ENCODE data around the gene ARHGDIB.

- TF ChIP-seq CTCF (conservative IDR thresholded peaks at IDR 0.05; ENCODE audit: low read depth in 2 of 2): no peak
- TF ChIP-seq ZNF331 (CRISPR knock-in tag; IDR thresholded peaks at IDR 0.05; ENCODE audit: low read depth): no peak
- TF ChIP-seq EZH2phosphoT487 (IDR thresholded peaks at IDR 0.05; ENCODE audit: unreplicated experiment): no peak
- TF ChIP-seq EZH2 (IDR thresholded peaks at IDR 0.05; ENCODE audit: low read depth, unreplicated experiment): no peak
- TF ChIP-seq NANOG (IDR thresholded peaks at IDR 0.05; ENCODE audit: borderline replicate concordance): no peak
- TF ChIP-seq POLR2AphosphoS5 (IDR thresholded peaks at IDR 0.05; ENCODE audit: low read depth): no peak
- no peak for TF ChIP-seq ZNF462 (CRISPR knock-in tag; IDR thresholded peaks at IDR 0.05)
- no peak for TF ChIP-seq REST (IDR thresholded peaks at IDR 0.05; ENCODE audit: unreplicated experiment)
- no peak for TF ChIP-seq JUNB (IDR thresholded peaks at IDR 0.05; ENCODE audit: unreplicated experiment)
- TF ChIP-seq CREB1 (CRISPR knock-in tag; IDR thresholded peaks at IDR 0.05; ENCODE audit: low read depth): no peak
- no peak for TF ChIP-seq ZNF114 (CRISPR knock-in tag; IDR thresholded peaks at IDR 0.05)
- TF ChIP-seq STAT1 (IDR thresholded peaks at IDR 0.05; ENCODE audit: unreplicated experiment): no peak
These were observed 11.0 kb downstream of the ARHGDIB start for GRCh38 chr12:14950421-14950820.
